GM12878 (cell line): ENCODE data around the gene IFI44L.

Source experiments
- CTCF ChIP-seq, 3 experiments: IDR thresholded peaks in 2 of 3; conservative IDR thresholded peaks in 1 of 3; 2 replicates each; pipeline ENCODE4 v1.5.1; 2011; ENCODE audit warnings: low read depth in 3 of 3, low read length in 3 of 3, mild to moderate bottlenecking in 3 of 3, control low read depth in 2 of 3, moderate library complexity in 2 of 3, inconsistent platforms in 1 of 3, mixed read lengths in 1 of 3; ENCODE audit not compliant: control insufficient read depth in 2 of 3, insufficient read depth in 1 of 3; ENCODE audit errors: extremely low read depth in 1 of 3
- EZH2 ChIP-seq: IDR thresholded peaks from 2 replicates; pipeline ENCODE4 v1.6.1; 2012; ENCODE audit warnings: low read depth, mild to moderate bottlenecking, control low read depth, inconsistent platforms, low read length, borderline replicate concordance; ENCODE audit not compliant: control insufficient read depth
- GABPA ChIP-seq: IDR thresholded peaks from 2 replicates; pipeline ENCODE4 v1.6.1; 2014; ENCODE audit warnings: antibody characterized with exemption, low read depth, mild to moderate bottlenecking, inconsistent platforms
- HDAC6 ChIP-seq: fragments of 200-600 bp; sonication (generic); IDR thresholded peaks from one replicate; pipeline ENCODE4 v1.8.0; 2017; ENCODE audit warnings: antibody characterized with exemption; ENCODE audit not compliant: unreplicated experiment
- POLR2A ChIP-seq: IDR thresholded peaks from 2 replicates; pipeline ENCODE4 v1.6.1; 2011; ENCODE audit warnings: low read depth, mild to moderate bottlenecking, low read length
- POU2F2 ChIP-seq: IDR thresholded peaks from 3 replicates; pipeline ENCODE4 v1.6.1; 2011; ENCODE audit warnings: low read depth, mild to moderate bottlenecking, low read length, borderline replicate concordance
- ZNF274 ChIP-seq: IDR thresholded peaks from one replicate; pipeline ENCODE4 v1.8.0; 2011; ENCODE audit not compliant: insufficient read length, insufficient read depth

- TF ChIP-seq GABPA (no peak), HDAC6 (no peak), CTCF (IDR thresholded peaks at IDR 0.05 in 2 of 3, conservative IDR thresholded peaks at IDR 0.05 in 1 of 3; ENCODE audit: control insufficient read depth in 2 of 3, extremely low read depth in 1 of 3, insufficient read depth in 1 of 3, low read depth in 3 of 3, low read length in 3 of 3) (no peak; a peak in 1 of 6 replicates), EZH2 (no peak), POU2F2 (no peak), ZNF274 (no peak), POLR2A (no peak)
Observed at GRCh38 chr1:78673120-78673519, 52.9 kb downstream of the IFI44L start.
